ENCODE data around the gene AMOTL1.

GRCh38 chr11:94771390-94771789 is 3.2 kb downstream of the AMOTL1 start:
- TF ChIP-seq CTCF (conservative IDR thresholded peaks at IDR 0.05 in 1 of 2, IDR thresholded peaks at IDR 0.05 in 1 of 2; ENCODE audit: extremely low read depth in 1 of 2, insufficient read depth in 1 of 2, low read depth in 1 of 2, low read length in 2 of 2) (no peak), EZH2 (IDR thresholded peaks at IDR 0.05; ENCODE audit: borderline replicate concordance, low read length) (no peak)
